Measurements from ENCODE around the gene RNASEH2A. TPM values are rescaled to one million over a fixed set of nuclear protein-coding genes. Genes with fewer than 3 reads are reported as not detected.

RNASEH2A gene
- total RNA-seq, 4 donors from 2014 or later, result 7.1 to 19.2 (median 14.9) TPM

- H3K9me3 ChIP-seq, result no peaks in the 10 kb centered on the region
- WGBS, 2 donors, result 36 to 49% methylated on average over 5 of the region's 5 CpGs
- peaks cover 74 to 89% (median 79%) of the 10 kb centered on the region in 3 donors for H3K4me1 ChIP-seq
- TF ChIP-seq POLR2A (IDR thresholded peaks at IDR 0.05) (no peak), CTCF (IDR thresholded peaks at IDR 0.05) (no peak)
- no peak for DNase-seq
- H3K27ac ChIP-seq, result peak overlapping the region; percentile 99
- no peaks in the 10 kb centered on the region for H3K36me3 ChIP-seq
- peak overlapping the region in 2 of 4 donors; percentile 22 to 58 for H3K4me3 ChIP-seq
- intact Hi-C loops (cut with DNase I), result no loop called here
- H3K27me3 ChIP-seq, result no peaks in the 10 kb centered on the region
Observed at GRCh38 chr19:12784871-12785430, 21.4 kb upstream of the RNASEH2A start.

GRCh38 chr19:12785431-12786031 lies 20.9 kb upstream of the RNASEH2A start:
- Histone ChIP-seq H3K4me1 (peaks cover 74 to 93% (median 82%) of the 10 kb centered on the region in 3 donors), H3K4me3 (peak overlapping the region in 3 of 4 donors; percentile 10 to 22 (median 17)), H3K36me3 (no peaks in the 10 kb centered on the region), H3K27me3 (no peaks in the 10 kb centered on the region), H3K9me3 (no peaks in the 10 kb centered on the region), H3K27ac (peak overlapping the region; percentile 99)
- no peak for DNase-seq
- intact Hi-C loops (cut with DNase I), result no loop called here
- 64 to 65% methylated on average over 3 of the region's 4 CpGs for WGBS, 2 donors
- TF ChIP-seq POLR2A (IDR thresholded peaks at IDR 0.05) (no peak), CTCF (IDR thresholded peaks at IDR 0.05) (no peak)

GRCh38 chr19:12786141-12786870 lies 20.1 kb upstream of the RNASEH2A start:
- peak in 1 of 4 donors; percentile 31 for TF ChIP-seq POLR2A (IDR thresholded peaks at IDR 0.05)
- TF ChIP-seq CTCF (IDR thresholded peaks at IDR 0.05), result no peak
- peak; percentile 50 for DNase-seq
- Histone ChIP-seq H3K27ac (peak overlapping the region; percentile 99), H3K27me3 (no peaks in the 10 kb centered on the region), H3K9me3 (no peaks in the 10 kb centered on the region), H3K4me3 (peak overlapping the region in 3 of 4 donors; percentile 10 to 22 (median 17)), H3K36me3 (no peaks in the 10 kb centered on the region), H3K4me1 (peaks cover 74 to 98% (median 88%) of the 10 kb centered on the region in 3 donors)
- intact Hi-C loops (cut with DNase I), result no loop called here
- WGBS, 2 donors, result 0 to 26% methylated on average over 1 to 4 of the region's 18 CpGs

- H3K36me3 ChIP-seq, result peaks cover 0 to 1% (median 0%) of the 10 kb centered on the region in 3 donors
- no peaks in the 10 kb centered on the region for H3K9me3 ChIP-seq
- intact Hi-C loops (cut with DNase I), result no loop called here
- H3K4me1 ChIP-seq, result peaks cover 68 to 91% (median 82%) of the 10 kb centered on the region in 3 donors
- no peak for TF ChIP-seq POLR2A (IDR thresholded peaks at IDR 0.05)
- no peak for TF ChIP-seq CTCF (IDR thresholded peaks at IDR 0.05)
- no peaks in the 10 kb centered on the region for H3K27me3 ChIP-seq
- no peak for DNase-seq
- H3K4me3 ChIP-seq, result peak overlapping the region in 2 of 4 donors; percentile 10 to 17
- whole genome bisulfite sequencing, 2 donors, result 75 to 88% methylated on average over 3 of the region's 3 CpGs
- H3K27ac ChIP-seq, result peak overlapping the region; percentile 99
Observed at GRCh38 chr19:12786952-12787351, 19.4 kb upstream of the RNASEH2A start.

DNA sequence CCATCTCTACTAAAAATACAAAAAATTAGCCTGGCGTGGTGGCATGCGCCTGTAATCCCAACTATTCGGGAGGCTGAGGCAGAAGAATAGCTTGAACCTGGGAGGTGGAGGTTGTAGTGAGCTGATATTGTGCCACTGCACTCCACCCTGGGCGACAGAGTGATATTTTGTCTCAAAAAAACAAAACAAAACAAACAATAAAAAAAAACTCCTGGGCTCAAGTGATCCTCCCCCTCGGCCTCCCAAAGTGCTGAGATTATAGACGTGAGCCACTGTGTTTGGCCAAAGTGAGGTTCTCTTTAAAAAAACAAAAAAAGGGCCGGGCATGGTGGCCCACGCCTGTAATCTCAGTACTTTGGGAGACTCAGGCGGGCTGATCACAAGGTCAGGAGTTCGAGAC lies 18.9 kb upstream of the RNASEH2A start:
- Histone ChIP-seq H3K4me3 (no peak overlapping the region), H3K9me3 (no peaks in the 10 kb centered on the region), H3K27ac (peak overlapping the region; percentile 99), H3K36me3 (peaks cover 0 to 6% (median 0%) of the 10 kb centered on the region in 3 donors), H3K4me1 (peaks cover 66 to 86% (median 81%) of the 10 kb centered on the region in 3 donors), H3K27me3 (no peaks in the 10 kb centered on the region)
- TF ChIP-seq CTCF (IDR thresholded peaks at IDR 0.05) (no peak), POLR2A (IDR thresholded peaks at IDR 0.05) (no peak)
- no peak for DNase-seq
- 59 to 79% methylated on average over 7 to 10 of the region's 10 CpGs for WGBS, 2 donors
- intact Hi-C loops (cut with DNase I), result no loop called here
